Vein endothelial cell (primary cell): ENCODE data around the gene VSTM2B. TPM values are rescaled to one million over a fixed set of nuclear protein-coding genes. Genes with fewer than 3 reads are reported as not detected.

Experiments used
- total RNA-seq: library from RNA; depleted of rRNA; stranded (reverse); fragments of >200 nt; gene quantifications from 2 replicates; pipeline ENCODE4 v1.2.3, GENCODE V29; 2012

The VSTM2B gene
- not detected in 2 replicates for total RNA-seq

GRCh38 chr19:29525901-29526729, at the start of gene VSTM2B:
Gene VSTM2B (plus strand): TSS chr19:29525994. CDS start chr19:29526584, 590 bp downstream.

GRCh38 chr19:29605653-29606419, 80.0 kb downstream of the VSTM2B start, which contains the start of gene POP4:
Gene POP4 (plus strand): TSS chr19:29606283. CDS start chr19:29606319, 36 bp downstream.

Other genes with a start within 250 kb of the VSTM2B start
- 61.4 and 79.3 TPM in 2 replicates for gene POP4, start 80.3 kb downstream of the VSTM2B start, total RNA-seq
- gene PLEKHF1, start 139.5 kb downstream of the VSTM2B start, total RNA-seq, result 5.2 and 9.6 TPM in 2 replicates
- gene C19orf12, start 189.3 kb downstream of the VSTM2B start, total RNA-seq, result 22.9 and 28.8 TPM in 2 replicates